Keratinocyte (primary cell): ENCODE measurements around the gene SMARCA4.

Experiments
- EZH2 ChIP-seq: IDR thresholded peaks from one replicate; pipeline ENCODE4 v1.6.1; 2012; ENCODE audit warnings: inconsistent platforms, mild to moderate bottlenecking, low read length, moderate library complexity
- TF ChIP-seq, protein P1 (sequence below), 3 experiments: IDR thresholded peaks in 1 of 3; conservative IDR thresholded peaks in 1 of 3; optimal IDR thresholded peaks in 1 of 3; 2 replicates in 2 of 3; 3 replicates in 1 of 3; pipeline versions ENCODE3 to v1.5.1; 2011; ENCODE audit warnings: low read length in 3 of 3, mild to moderate bottlenecking in 3 of 3, moderate library complexity in 2 of 3, control low read depth in 1 of 3, inconsistent platforms in 1 of 3; ENCODE audit not compliant: insufficient read depth in 2 of 3; ENCODE audit errors: extremely low read depth in 1 of 3

DNA sequence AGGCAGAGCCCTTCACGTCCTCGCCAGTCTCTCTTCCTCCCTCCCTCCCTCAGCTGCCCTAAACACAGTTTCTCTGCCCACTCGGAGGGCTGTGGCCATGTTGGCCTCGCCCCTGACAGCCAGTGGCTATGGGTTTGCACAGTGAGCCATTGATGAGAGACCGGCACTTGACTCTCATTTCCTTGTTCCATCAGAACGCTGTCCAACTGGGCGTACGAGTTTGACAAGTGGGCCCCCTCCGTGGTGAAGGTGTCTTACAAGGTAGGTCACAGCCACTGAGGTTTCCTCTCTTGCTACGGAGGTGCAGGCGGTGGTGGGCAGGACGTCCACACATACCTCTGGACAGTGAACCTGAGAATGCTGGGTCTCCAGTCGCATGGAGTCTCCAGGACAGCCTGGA is 57.9 kb downstream of the SMARCA4 start:
- TF ChIP-seq, protein P1, sequence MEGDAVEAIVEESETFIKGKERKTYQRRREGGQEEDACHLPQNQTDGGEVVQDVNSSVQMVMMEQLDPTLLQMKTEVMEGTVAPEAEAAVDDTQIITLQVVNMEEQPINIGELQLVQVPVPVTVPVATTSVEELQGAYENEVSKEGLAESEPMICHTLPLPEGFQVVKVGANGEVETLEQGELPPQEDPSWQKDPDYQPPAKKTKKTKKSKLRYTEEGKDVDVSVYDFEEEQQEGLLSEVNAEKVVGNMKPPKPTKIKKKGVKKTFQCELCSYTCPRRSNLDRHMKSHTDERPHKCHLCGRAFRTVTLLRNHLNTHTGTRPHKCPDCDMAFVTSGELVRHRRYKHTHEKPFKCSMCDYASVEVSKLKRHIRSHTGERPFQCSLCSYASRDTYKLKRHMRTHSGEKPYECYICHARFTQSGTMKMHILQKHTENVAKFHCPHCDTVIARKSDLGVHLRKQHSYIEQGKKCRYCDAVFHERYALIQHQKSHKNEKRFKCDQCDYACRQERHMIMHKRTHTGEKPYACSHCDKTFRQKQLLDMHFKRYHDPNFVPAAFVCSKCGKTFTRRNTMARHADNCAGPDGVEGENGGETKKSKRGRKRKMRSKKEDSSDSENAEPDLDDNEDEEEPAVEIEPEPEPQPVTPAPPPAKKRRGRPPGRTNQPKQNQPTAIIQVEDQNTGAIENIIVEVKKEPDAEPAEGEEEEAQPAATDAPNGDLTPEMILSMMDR (optimal IDR thresholded peaks at IDR 0.05 in 1 of 3, IDR thresholded peaks at IDR 0.05 in 1 of 3, conservative IDR thresholded peaks at IDR 0.05 in 1 of 3; ENCODE audit: extremely low read depth in 1 of 3, insufficient read depth in 2 of 3, low read length in 3 of 3): no peak
- TF ChIP-seq EZH2: no peak
